Osteoblast (primary cell): ENCODE results near the gene AGAP3. TPM values are rescaled to one million over a fixed set of nuclear protein-coding genes. Genes with fewer than 3 reads are reported as not detected.
A peak's percentile ranks its signal among the peaks of the same experiment; 100 is the strongest.

Experiments used
- DNase-seq: peaks from one replicate; pipeline ENCODE4 v3.0.0; 2011; ENCODE audit warnings: low spot score, mixed read lengths; ENCODE audit not compliant: insufficient read length; ENCODE audit errors: missing footprints
- H2AFZ ChIP-seq: 2 replicates; pipeline ENCODE4 v1.6.0; 2011; ENCODE audit warnings: mild to moderate bottlenecking, low read length
- H3K27ac ChIP-seq: 2 replicates; pipeline ENCODE4 v1.5.1; 2011; ENCODE audit warnings: mild to moderate bottlenecking, low read depth, low read length, moderate library complexity
- H3K27me3 ChIP-seq: 2 replicates; pipeline ENCODE4 v1.6.0; 2012; ENCODE audit warnings: mild to moderate bottlenecking, control low read depth, inconsistent platforms, low read length, moderate library complexity; ENCODE audit not compliant: insufficient read depth
- H3K36me3 ChIP-seq: 2 replicates; pipeline ENCODE4 v1.5.1; 2011; ENCODE audit warnings: mild to moderate bottlenecking, low read length, control low read depth, moderate library complexity; ENCODE audit not compliant: insufficient read depth
- H3K4me1 ChIP-seq: 2 replicates; pipeline ENCODE4 v1.5.1; 2011; ENCODE audit warnings: mild to moderate bottlenecking, low read length, control low read depth, moderate library complexity; ENCODE audit not compliant: insufficient read depth
- H3K4me2 ChIP-seq: 2 replicates; pipeline ENCODE4 v1.6.0; 2011; ENCODE audit warnings: mild to moderate bottlenecking, low read length; ENCODE audit not compliant: insufficient read depth
- H3K4me3 ChIP-seq: fragments of 200-600 bp; sonication (generic); 3 replicates; pipeline ENCODE4 v1.5.1; 2012; ENCODE audit warnings: mild to moderate bottlenecking, low read length, inconsistent platforms; ENCODE audit not compliant: insufficient read depth
- H3K79me2 ChIP-seq: 2 replicates; pipeline ENCODE4 v1.6.0; 2012; ENCODE audit warnings: mild to moderate bottlenecking, low read length, control low read depth, inconsistent platforms; ENCODE audit not compliant: insufficient read depth
- H3K9me3 ChIP-seq: 2 replicates; pipeline ENCODE4 v1.5.1; 2011; ENCODE audit warnings: low read depth, low read length, control low read depth
- H4K20me1 ChIP-seq: 2 replicates; pipeline ENCODE4 v1.6.0; 2012; ENCODE audit warnings: mild to moderate bottlenecking, low read length, control low read depth; ENCODE audit not compliant: insufficient read depth
- total RNA-seq: library from RNA; depleted of rRNA; stranded (reverse); fragments of >200 nt; gene quantifications from 2 replicates; pipeline ENCODE4 v1.2.3, GENCODE V29; 2012
- TF ChIP-seq, protein P1 (sequence below): IDR thresholded peaks from 2 replicates; pipeline ENCODE4 v1.5.1; 2011; ENCODE audit warnings: mild to moderate bottlenecking, low read depth, low read length, moderate library complexity; ENCODE audit errors: extremely low read depth

The AGAP3 gene
- total RNA-seq, 1 donor, result 39.8 TPM

- H3K4me1 ChIP-seq, result no peaks in the 10 kb centered on the region
- H3K4me2 ChIP-seq, result no peak overlapping the region
- H3K4me3 ChIP-seq, result no peak overlapping the region
- H3K27me3 ChIP-seq, result no peaks in the 10 kb centered on the region
- no peak for DNase-seq
- H3K79me2 ChIP-seq, result peaks cover 3% of the 10 kb centered on the region
- TF ChIP-seq, protein P1, sequence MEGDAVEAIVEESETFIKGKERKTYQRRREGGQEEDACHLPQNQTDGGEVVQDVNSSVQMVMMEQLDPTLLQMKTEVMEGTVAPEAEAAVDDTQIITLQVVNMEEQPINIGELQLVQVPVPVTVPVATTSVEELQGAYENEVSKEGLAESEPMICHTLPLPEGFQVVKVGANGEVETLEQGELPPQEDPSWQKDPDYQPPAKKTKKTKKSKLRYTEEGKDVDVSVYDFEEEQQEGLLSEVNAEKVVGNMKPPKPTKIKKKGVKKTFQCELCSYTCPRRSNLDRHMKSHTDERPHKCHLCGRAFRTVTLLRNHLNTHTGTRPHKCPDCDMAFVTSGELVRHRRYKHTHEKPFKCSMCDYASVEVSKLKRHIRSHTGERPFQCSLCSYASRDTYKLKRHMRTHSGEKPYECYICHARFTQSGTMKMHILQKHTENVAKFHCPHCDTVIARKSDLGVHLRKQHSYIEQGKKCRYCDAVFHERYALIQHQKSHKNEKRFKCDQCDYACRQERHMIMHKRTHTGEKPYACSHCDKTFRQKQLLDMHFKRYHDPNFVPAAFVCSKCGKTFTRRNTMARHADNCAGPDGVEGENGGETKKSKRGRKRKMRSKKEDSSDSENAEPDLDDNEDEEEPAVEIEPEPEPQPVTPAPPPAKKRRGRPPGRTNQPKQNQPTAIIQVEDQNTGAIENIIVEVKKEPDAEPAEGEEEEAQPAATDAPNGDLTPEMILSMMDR, result no peak
- H3K36me3 ChIP-seq, result peaks cover 18% of the 10 kb centered on the region
- no peaks in the 10 kb centered on the region for H3K9me3 ChIP-seq
- H2AFZ ChIP-seq, result no peak overlapping the region
- peaks cover 30% of the 10 kb centered on the region for H4K20me1 ChIP-seq
- no peak overlapping the region for H3K27ac ChIP-seq
These were observed 36.5 kb downstream of the AGAP3 start for GRCh38 chr7:151122796-151123157.

DNA sequence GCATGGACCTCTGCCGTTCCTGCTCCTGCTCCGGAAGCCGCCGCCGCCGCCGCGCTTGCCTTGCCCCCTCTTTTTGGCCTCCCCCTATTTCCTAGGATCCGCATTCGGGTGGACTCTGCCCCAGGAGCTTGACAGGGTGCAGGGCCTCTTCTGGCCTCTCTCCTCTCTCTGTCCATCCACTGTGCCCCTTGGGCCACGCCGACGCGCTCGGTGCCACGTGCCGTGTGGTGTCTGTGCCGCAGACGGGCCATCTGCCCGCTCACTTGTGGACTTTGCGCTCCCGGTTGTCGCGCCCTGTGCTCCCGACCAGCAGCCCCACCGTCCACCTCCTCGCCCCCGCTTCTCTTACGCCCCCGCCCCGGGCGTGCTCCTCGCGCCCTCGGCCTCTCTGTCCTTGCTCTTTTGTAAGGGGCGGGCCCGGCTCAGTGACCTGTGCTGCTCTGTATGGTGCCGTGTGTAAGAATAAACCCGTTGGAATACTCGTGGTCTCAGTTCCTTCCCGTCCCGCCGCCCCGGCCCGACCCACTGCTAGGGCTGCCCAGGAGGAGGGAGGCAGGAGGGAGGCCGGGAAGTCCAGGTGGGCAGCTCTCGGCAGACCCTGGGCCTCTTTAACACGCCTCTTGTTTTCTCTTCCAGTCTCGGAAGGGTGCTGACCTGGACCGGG is 37.0 kb downstream of the AGAP3 start:
- no peak overlapping the region for H3K4me3 ChIP-seq
- H3K27ac ChIP-seq, result no peak overlapping the region
- no peak for DNase-seq
- no peak overlapping the region for H3K4me2 ChIP-seq
- peaks cover 26% of the 10 kb centered on the region for H4K20me1 ChIP-seq
- no peak overlapping the region for H2AFZ ChIP-seq
- no peaks in the 10 kb centered on the region for H3K4me1 ChIP-seq
- no peaks in the 10 kb centered on the region for H3K79me2 ChIP-seq
- H3K27me3 ChIP-seq, result no peaks in the 10 kb centered on the region
- TF ChIP-seq, protein P1, result no peak
- H3K9me3 ChIP-seq, result no peaks in the 10 kb centered on the region
- peaks cover 22% of the 10 kb centered on the region for H3K36me3 ChIP-seq

DNA sequence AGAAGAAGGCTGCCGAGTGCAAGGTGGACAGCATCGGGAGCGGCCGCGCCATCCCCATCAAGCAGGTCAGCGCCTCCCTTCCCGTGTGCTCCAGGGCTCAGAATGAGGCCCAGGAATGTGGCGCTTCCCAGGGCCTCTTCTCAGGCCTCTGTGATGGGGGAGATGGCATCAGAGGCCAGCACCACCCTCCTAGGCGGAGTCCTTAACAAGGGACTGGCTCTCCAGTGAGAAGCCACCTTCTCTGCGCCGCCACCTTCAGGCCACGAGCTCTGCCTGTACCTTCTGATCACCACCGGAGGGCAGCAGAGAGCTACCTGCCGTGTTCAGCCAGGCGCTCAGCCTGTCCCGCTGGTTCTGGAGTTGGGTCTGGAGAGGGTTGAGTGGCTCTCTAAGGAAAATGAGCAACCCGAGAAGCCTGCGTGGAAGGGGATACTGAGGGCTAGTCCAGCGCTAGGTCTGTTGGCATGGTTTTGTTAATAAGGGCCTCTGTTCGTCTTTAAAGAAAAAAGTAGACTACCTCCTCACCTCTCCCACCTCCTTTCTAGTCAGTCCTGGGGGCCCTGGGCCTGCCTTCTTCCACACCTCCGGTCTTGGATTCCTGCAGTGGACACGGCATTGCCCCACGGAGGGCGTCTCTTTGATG is 37.7 kb downstream of the AGAP3 start:
- TF ChIP-seq, protein P1, result peak; percentile 98
- H4K20me1 ChIP-seq, result peaks cover 26% of the 10 kb centered on the region
- H3K27ac ChIP-seq, result no peak overlapping the region
- H3K4me2 ChIP-seq, result no peak overlapping the region
- no peak overlapping the region for H3K4me3 ChIP-seq
- no peaks in the 10 kb centered on the region for H3K9me3 ChIP-seq
- no peaks in the 10 kb centered on the region for H3K4me1 ChIP-seq
- no peaks in the 10 kb centered on the region for H3K27me3 ChIP-seq
- no peaks in the 10 kb centered on the region for H3K79me2 ChIP-seq
- H3K36me3 ChIP-seq, result peaks cover 22% of the 10 kb centered on the region
- peak; percentile 100 for DNase-seq
- no peak overlapping the region for H2AFZ ChIP-seq

DNA sequence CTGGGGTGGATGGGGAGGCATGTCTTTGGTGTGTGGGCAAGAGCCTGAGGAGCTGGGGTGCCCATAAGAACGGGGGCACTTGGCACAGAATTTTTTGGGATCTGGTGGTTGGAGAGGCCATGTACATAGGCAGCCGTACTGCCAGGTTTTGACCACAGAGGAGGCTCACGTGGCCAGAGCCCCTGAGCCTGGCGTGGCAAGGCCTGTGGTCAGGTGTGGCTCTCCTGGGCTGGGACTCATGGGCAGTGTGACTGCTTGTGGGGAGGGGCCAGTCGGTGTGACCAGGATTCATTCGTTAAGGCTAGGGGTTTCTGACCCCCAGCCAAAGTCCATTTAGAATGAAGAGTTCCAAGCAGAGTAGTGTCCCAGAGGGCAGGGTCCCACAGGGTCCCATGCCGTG is 38.2 kb downstream of the AGAP3 start:
- Histone ChIP-seq H2AFZ (no peak overlapping the region), H3K36me3 (peaks cover 17% of the 10 kb centered on the region), H4K20me1 (peaks cover 26% of the 10 kb centered on the region), H3K4me1 (no peaks in the 10 kb centered on the region), H3K9me3 (no peaks in the 10 kb centered on the region), H3K27ac (no peak overlapping the region), H3K4me3 (no peak overlapping the region), H3K79me2 (no peaks in the 10 kb centered on the region), H3K27me3 (no peaks in the 10 kb centered on the region), H3K4me2 (no peak overlapping the region)
- DNase-seq, result peak; percentile 79
- TF ChIP-seq, protein P1, result no peak
